HG03354 (cell line): ENCODE results near the gene AHCYL1.

ENCODE experiments used
- ATAC-seq: cut with Tn5 transposase; IDR thresholded peaks from one replicate; pipeline ENCODE4 v1.9.1; 2021; ENCODE audit warnings: mild to moderate bottlenecking; ENCODE audit not compliant: unreplicated experiment, poor library complexity, severe bottlenecking

Gene AHCYL1

DNA sequence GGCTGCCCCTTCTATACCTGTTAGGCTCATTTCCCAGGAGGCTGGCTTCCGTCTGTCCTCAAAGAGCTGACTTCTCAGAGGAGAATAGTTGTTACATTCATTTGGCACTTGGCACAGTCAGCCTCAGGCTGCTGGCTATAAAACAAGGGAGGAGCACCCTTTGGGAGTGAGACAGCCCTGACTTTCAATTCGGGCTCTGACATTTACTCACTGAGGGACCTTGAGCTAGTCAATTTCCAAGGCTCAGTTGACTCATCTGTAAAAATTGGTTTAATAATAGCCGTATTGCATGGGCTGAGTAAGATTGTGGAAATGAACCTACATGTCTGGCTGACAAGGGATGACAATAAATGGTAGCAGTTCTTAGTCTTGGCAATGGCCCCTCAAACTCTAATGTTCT is 72.2 kb downstream of the AHCYL1 start:
- ATAC-seq: no peak

DNA sequence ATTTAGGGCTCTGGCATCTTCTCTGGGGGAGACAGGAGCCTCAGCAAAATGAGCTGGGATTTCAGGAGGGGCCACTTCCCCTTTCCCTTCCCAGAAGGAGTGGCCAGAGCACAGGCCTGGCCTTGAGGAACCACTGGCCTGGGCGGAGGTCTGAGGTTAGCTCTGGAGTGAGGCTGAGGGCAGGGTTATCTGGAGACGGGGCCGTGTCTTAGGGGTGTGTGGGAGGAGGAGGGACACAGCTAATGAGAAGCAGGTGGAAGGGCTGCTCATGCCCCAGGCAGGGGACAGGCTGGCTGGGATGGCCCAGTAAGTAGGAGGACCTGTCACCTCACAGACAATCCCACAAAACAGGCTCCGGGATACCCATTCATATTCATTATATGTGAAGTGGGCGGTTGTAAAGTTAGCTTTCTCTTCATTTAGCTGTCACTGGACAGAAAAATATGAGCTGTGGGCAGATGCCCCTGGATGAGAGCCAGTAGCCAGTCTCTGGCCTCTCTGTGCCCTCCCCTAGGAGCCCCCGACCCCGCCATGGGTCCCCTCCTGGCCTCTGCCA is 73.5 kb downstream of the AHCYL1 start:
- no peak for ATAC-seq

DNA sequence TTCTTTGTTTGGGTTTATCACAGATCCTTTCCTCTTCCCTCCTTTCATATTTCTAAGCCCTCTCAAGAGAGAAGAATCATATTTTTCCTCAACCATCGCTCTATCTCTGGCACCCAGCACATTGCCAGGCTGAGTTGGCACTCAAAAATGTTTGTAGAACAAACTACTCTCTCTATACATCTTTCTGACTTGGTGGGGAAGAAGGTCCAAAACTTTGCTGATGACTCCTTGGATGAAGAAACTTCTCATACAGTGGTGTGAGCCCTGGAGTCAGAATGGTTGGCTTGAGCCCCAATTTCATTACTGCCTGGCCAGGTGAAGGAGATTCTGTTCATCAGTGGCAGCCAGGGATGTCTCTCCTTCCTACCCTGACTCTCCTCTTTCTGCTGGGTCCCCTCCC is 74.0 kb downstream of the AHCYL1 start:
- ATAC-seq: no peak

DNA sequence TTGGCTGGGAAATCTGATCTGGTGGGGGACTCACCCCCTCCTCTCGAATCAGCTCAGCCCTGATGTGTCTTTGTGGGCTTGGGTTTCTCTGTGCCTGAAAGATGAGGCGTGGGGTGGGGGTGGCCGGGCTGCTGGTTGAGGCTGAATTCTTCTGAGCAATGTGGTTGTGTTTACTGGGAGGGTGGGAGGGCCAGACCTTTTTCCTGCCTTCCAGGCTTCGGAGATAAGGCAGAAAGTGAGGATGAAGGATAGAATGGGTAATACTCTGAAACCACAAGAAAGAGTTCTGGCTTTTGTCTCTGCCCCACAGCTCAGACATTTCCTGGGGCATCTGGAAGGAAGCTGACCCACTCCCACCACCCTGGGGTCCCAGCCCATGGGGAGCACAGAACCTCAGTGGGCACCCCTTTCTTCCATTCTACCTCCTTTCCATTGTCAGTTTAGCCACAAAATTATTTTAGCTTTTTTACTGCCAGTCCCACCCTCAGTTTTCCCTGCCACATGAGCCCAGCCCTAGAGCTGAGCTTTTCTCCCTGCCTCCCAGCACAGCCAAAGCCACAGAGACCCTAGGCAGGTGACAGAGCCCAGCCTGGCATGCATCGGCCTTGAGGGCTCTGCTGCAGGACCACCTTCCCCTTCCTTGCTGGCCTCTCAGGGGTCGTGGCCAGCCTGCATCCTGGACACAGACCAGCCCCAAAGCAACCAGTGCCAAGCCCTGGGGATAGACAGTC is 74.7 kb downstream of the AHCYL1 start:
- no peak for ATAC-seq

DNA sequence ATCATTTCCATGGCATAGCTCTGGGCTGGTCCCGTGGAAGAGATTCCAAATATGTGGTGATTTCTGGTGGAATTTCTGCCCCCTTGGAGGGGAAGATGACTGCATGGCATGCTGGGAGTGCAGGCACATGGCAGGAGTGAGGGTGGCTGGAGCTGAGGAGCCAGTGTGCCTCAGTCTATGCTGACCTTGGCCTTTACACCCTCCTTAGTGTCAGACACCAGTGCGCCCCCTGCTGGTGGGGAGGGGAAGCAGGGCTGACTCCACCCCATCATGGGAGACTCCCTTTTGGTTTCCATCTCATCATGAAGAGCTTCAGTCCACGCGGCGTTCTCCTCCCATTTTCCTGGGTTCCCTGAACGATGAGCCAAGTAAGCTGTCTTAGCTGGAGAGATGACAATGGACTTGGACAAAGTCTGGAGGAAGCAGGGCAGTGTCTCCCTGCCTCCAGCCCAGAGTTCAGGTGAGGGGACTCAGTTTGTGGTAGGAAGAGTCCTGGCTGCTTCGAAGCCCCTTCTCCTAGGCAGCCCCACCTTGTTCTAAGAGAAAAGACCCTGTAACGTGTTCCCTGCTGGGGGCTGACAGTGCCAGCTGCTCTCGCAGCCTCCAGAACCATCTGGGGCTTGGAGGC is 75.6 kb downstream of the AHCYL1 start:
- no peak for ATAC-seq

DNA sequence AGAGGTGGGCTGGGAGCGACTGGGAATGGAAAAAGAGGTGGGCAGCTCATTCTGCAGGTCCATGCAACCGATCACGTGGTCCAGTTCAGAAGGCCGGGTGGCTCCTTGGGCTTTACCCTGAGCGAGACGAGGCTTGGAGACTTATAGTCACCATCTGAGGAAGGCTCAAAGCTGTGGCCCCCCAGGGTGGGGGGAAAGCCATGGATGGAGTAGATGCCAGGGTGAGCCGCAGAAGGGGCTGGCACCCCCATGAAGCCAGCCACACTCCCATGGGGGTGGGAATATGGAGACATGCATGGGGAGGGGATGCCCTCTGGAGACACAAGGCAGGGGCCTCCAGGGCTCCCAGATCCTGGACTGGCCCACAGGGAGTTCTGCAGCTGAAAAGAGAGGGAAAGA is 76.1 kb downstream of the AHCYL1 start:
- ATAC-seq: no peak

DNA sequence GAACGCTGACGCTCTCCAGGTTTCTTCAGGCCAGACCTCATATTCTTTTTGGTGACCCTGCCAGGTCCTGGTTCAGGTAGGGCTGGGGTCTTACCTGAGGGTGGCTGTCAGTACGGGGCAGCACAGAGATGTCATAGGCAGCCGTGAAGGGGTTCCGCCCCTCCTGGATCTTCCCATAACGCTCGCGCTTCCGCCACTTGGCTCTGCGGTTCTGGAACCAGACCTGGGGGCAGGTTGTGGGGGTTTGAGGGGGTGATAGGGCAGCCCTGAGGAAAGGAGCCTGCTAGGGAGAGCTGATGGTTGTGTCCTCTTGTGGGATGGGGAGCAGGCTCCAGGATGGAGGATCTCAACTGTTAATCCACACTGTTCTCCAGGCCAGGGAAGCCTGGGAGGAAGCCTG is 76.8 kb downstream of the AHCYL1 start:
- no peak for ATAC-seq

DNA sequence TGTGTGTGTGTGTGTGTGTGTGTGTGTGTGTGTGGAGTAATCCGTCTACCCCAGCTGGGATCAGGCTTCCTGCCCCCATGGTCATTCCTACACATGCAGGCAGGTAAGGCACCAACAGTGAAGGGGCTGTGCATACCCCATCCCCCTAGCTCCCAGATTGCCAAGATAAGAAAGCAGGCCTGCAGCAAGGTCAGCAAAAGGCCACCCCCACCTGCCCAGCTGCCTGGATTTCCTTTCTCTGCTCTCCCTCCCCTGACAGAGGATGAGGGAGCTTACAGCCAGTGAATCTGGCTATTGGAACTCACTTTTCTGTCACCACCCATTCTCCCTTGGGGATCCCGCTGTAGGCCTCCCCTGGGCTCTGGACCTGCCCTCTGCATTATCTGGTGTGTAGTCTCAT is 78.0 kb downstream of the AHCYL1 start:
- no peak for ATAC-seq

DNA sequence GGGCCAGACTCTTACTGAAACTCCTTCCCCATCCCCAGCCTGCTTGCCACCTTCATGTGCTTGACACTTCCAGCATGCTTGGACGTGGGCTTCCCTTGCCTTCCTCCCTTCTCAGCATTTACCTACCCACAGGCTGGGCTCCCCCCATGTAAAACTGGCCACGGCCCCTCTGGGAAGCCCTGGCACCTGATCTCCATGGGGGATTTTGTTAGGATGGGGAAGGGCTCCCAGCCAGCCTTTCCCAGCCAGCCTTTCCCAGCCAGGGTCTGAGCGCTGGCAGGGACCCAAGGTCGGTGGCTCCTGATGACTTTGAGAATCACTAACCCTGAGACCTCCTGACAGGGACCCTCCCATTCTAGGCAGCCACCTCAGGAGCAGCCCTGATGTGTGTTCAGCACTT is 79.2 kb downstream of the AHCYL1 start:
- ATAC-seq: no peak

DNA sequence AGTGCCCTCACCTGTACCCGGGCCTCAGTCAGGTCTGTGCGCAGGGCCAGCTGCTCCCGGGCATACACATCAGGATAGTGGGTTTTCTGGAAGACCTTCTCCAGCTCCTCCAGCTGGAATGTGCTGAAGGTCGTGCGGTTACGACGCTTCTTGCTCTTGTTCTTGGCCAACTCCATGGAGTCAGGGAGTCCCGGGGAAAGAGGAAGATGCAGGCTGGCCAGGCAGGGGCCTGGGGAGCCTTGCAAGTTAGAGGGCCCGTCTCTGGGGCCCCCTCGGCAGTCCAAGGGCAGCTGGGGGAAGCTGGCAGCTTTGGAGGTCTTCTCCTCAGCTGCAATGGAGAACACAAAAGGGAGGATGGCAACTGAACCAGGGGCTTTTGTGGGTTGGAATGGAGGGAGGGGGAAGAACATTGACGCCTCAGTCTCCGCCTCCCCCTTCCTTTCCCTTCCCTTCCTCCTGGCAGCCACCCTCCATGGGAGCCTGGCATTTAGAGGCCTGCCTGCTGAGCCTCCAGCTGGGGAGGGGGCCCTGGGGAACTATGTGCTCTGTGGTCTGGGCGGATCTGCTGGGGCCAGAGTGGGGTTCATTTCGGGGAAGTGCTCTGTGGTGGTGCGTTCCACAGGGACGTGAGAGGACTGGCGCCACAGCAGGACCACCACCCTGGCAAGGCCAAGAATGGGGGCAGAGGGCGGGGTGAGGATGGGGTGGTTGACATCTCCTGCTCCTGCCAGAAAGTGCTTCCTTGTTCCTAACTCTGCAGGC is 80.2 kb downstream of the AHCYL1 start:
- ATAC-seq: no peak

DNA sequence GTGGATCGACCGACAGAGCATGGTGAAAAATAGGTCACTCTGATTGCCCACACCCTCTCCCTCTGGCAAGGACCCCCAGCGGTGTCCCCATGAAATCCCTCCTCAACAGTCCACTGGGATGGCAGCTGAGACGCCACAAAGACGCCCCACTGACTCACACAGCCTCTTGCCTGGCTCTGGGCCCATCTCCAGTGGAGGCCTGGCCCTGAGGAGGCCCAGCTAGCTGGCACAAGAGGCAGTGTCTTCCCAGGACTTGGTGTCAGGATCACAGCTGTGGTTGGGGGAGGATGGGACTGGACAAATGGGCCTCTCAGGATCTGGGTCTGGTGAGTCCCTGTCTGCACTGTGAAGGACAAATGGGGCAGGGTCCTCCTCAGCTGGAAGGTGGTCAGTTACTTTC is 81.3 kb downstream of the AHCYL1 start:
- ATAC-seq: no peak

DNA sequence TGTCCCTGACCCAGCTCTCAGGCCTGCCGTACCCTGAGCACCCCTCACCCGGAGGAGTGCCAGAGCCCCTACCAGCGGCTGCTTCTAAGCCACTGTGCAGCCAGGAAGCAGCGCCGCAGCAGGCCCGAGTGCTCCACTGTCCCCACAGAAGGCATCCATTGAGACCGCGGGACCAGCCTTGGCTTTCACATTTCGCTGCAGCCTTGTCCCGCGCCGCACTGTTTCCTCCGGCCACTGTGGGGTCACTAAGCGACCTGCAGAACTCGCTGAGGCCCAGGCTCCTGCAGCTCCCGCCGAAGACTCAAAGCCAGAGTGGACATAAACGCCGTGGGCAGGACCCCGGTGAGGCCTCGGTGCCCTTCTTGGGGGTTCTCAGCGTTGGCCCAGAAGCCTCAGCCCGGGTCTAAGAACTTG is 82.9 kb downstream of the AHCYL1 start:
- no peak for ATAC-seq

DNA sequence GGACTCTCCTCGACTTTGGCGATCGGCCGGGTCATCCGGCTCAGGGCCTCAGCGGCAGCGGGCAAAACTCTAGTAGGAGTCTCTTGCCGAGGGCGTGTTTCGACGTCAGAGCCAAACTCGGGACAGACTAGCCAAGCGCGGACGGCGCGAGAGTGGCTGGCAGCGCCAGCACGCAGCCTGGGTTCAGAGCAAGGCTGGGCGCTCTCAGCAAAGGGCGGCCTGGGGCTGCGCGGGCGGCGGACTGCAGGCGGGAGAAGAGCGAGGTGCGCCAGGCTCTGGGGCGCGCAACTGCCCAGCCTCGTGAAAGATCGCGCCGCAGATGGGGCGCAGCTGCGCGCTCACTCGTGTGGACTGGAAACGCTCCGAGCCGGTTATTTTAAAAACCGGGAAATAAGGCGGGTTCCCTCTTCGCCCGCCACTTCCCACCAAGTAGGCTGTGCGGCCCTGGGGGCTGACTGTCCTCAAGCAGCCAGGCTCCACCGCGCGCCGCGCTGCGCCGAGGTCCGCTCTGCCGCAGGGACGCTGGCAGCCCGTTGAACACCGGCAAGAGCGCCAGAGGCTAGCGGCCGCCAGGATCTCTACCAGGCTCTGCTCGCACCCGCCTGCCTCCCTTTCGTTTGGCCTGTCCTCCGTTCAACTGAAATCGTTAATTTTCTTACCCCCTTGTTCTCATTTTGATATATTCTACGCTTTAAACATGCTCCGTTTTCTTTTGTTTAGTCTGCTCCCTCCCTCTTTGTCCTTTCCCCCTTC is 83.5 kb downstream of the AHCYL1 start:
- no peak for ATAC-seq

DNA sequence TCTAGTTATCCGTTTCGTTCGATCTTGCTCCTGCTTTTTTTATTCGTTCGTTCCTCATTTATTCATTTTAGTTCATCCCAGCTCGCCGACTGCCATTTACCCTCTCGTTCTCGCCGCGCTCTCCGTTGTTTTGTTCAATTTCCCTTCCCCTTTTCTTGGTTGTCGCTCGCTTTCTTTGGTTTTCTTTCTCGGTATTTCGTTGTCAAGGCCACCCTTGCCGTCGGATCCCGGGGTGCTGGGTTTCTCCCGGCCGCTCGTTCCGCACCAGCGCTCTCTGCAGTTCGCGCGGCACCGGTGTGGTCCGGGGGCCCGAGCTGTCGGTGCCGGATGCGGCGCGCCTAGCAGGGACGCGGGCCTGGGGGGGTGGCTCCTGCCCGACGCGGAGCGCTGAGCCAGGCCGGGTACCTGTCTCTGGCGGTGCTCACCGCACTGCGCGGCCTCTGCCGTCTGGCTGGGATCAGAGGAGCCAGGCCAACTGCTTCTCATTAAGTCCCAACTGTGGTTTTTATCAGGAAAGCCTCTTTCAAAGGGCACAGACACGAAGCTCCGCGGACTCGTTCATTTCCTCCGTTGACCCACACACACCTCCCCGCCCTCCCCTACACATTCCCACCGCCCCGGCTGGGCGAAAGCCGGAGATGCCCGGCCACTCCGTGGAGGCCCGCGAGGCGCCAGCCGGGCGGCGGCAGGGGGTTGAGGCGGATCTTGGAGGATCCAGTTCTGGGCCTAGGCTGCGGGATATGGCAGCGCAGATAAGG is 84.3 kb downstream of the AHCYL1 start:
- ATAC-seq: no peak

DNA sequence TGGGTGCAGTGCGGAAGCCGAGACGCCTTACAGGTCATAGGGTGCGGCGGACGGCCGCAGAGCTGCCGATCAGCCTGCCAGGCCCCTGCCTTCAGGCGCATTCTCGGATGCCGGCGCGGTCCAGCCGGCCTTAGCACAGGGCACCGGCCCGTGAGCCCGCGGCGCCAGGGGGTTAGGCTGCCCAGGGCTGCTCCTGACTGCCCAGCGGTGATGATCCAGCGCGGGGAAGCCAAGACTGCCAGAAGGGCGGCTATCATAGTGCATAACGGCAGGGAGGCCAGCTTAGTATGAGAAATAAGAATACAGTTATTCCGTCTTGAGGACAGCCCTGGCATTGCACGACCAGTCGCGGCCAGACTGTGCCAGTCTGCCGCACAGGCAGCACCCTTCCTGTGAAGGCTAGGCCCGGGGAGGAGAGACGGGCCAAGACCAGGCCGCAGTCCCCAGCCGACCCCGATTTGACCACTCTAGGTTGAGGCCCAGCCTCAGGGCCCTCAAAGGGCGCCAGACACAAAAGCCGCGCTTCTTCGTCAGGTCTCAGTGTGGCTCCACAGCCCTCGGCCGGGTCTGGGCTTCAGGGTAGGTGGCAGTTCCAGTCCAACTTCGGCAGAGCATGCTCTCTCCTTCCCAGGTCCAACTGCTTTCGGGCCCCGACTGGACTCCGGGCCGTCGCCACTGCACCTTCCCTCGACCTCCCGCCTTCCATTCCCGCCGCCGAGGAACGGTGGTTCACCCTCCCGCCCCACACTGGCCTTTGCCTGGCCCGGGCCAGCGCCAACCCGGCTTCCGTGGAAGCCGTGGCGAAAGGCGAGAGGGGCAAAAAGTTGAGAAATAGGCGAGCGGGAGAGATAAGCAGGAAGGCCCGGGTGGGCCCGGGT is 85.1 kb downstream of the AHCYL1 start:
- ATAC-seq: no peak

DNA sequence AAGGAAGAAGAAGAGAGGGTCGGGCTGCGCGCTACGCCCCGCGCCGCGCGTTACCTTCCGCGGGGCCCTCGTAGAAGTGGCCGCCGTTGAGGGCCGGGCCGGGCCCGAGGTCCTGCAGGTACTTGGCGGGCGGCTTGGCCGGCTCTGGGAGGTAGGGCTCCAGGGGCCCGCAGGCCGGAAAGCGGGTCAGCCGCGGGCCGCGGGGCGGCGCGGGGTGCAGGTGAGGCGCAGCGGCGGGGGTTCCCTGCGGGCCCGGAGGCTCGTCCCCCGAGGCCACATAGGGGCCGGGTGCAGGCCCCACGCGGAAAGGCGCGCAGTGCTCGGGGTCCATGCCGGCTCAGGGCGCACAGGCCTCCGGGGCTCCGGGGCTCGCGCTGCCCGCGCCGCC is 85.7 kb downstream of the AHCYL1 start:
- ATAC-seq: no peak

DNA sequence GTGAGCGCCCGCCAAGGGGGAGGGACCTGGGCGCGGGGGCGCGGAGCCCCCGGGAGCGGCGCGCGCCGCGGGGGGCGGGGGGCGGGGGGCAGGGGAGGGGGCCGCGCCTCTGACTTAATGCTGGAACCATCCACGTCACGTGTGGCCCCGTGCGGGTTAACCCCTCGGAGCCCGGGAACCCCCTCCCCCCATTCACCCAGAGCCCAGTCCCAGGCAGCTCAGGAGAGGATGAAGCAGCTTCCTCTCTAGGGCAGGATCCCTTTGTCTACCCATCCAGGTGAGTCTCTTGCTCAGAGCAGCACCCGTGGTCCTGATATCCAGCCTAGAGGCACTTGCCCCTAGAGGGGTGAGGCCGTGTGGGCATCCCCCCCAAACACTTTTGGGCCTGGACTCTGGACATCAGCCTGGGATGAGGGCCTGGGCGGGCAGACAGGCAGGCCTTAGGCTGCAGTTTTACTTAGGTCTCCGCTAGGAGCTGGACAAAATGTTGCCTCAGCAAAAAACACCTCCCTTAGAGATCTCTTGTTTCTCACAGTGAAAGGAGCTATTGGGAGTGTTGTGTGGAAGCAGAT is 86.2 kb downstream of the AHCYL1 start, which contains the start of gene ALX3:
TSS of gene ALX3 (minus strand) at position 2 of the 572 bp plus-strand sequence. CDS start 60 bp downstream, outside the sequence.
- no peak for ATAC-seq
